Measurements from ENCODE around the gene LRRC1. TPM values are rescaled to one million over a fixed set of nuclear protein-coding genes. Genes with fewer than 3 reads are reported as not detected.

Gene LRRC1
- total and polyA plus RNA-seq, 2 of the 8 experiments (the other 6 are each of a cell fraction or from before 2014, with no cell fraction given): 6.7 to 15.9 TPM

GRCh38 chr6:53939830-53940229 is 145.0 kb downstream of the LRRC1 start:
- no peak overlapping the region for H4K91ac ChIP-seq (replicated peaks; ENCODE audit: insufficient read length, low read length)
- no peak overlapping the region for H4K8ac ChIP-seq (ENCODE audit: extremely low read depth, insufficient read depth, low read length)

More at GRCh38 chr6:53939830-53940229, 145.0 kb downstream of the LRRC1 start:
- Histone ChIP-seq H3K79me2 (ENCODE audit: control insufficient read depth in 1 of 2, insufficient read depth in 2 of 2, low read length in 2 of 2) (no peaks in the 10 kb centered on the region), H3K14ac (ENCODE audit: insufficient read length) (no peak overlapping the region), H3K18ac (ENCODE audit: extremely low read depth, low read length) (no peak overlapping the region), H2BK120ac (replicated peaks; ENCODE audit: low read depth, low read length) (no peak overlapping the region), H2AFZ (ENCODE audit: low read length) (no peak overlapping the region), H3K4me3 (ENCODE audit: extremely low read depth in 1 of 4, insufficient read depth in 2 of 4, low read depth in 3 of 4, low read length in 4 of 4) (no peak overlapping the region), H2AK5ac (ENCODE audit: low read depth, low read length) (no peak overlapping the region), H3K27ac (ENCODE audit: low read depth, low read length) (no peak overlapping the region), H4K20me1 (replicated peaks in 1 of 2; ENCODE audit: control insufficient read depth in 1 of 2, insufficient read depth in 2 of 2, low read length in 2 of 2) (no peaks in the 10 kb centered on the region), H3K27me3 (replicated peaks in 1 of 4; ENCODE audit: control insufficient read depth in 3 of 4, extremely low read depth in 1 of 4, insufficient read depth in 3 of 4, low read length in 3 of 4) (no peaks in the 10 kb centered on the region), H2BK12ac (ENCODE audit: low read depth, low read length) (no peak overlapping the region), H3K79me1 (ENCODE audit: low read depth, low read length) (no peaks in the 10 kb centered on the region), H3K36me3 (ENCODE audit: control insufficient read depth in 2 of 4, insufficient read depth in 4 of 4, low read length in 3 of 4) (no peaks in the 10 kb centered on the region), H2BK5ac (ENCODE audit: low read depth, low read length) (no peak overlapping the region), H2BK15ac (ENCODE audit: low read length) (no peak overlapping the region), H3K9me3 (ENCODE audit: insufficient read depth in 2 of 2, low read depth in 1 of 2, low read length in 1 of 2) (no peaks in the 10 kb centered on the region), H3K23me2 (ENCODE audit: low read depth, low read length) (no peaks in the 10 kb centered on the region; the same call in 1 of the 2 replicates), H3K56ac (replicated peaks; ENCODE audit: insufficient read length, low read depth, low read length) (no peak overlapping the region), H2BK20ac (ENCODE audit: low read length) (no peak overlapping the region), H4K5ac (ENCODE audit: insufficient read length, low read depth, low read length) (no peak overlapping the region), H3K9ac (replicated peaks in 1 of 4; ENCODE audit: extremely low read depth in 1 of 4, low read depth in 3 of 4, low read length in 3 of 4) (no peak overlapping the region), H3K4ac (replicated peaks; ENCODE audit: insufficient read length, low read depth, low read length) (no peak overlapping the region), H3K4me2 (ENCODE audit: insufficient read depth in 1 of 2, low read depth in 2 of 2, low read length in 2 of 2) (no peak overlapping the region), H3K4me1 (replicated peaks in 1 of 4; ENCODE audit: control insufficient read depth in 3 of 4, insufficient read depth in 4 of 4, low read length in 3 of 4) (no peaks in the 10 kb centered on the region), H3K23ac (ENCODE audit: insufficient read length) (no peak overlapping the region)
- no peak for TF ChIP-seq ZNF274 (IDR thresholded peaks at IDR 0.05; ENCODE audit: borderline replicate concordance, extremely low read depth, low read length)
- ChIA-PET POLR2A (ENCODE audit: partially characterized antibody) (no interaction called here), CTCF (ENCODE audit: partially characterized antibody) (interaction anchor here (0.7 to 1.5 kb wide), 3 partner anchors 76 to 447 kb away, joined by 3 to 4 read pairs (median 3); no protein-coding TSS in a partner anchor)
- DNase-seq (ENCODE audit: low read depth in 1 of 2, low spot score in 2 of 2) (no peak), FAIRE-seq (no peak)
- WGBS, 2 experiments (ENCODE audit: extremely low coverage in 1 of 2, insufficient coverage in 1 of 2, insufficient read length in 1 of 2, insufficient replicate concordance in 2 of 2, low coverage in 1 of 2, low lambda C conversion rate in 2 of 2, missing lambda C conversion rate in 1 of 2): 88% methylated on average over 3 of the region's 3 CpGs; no CpG with 5 or more reads in 1 of the 2 experiments
